Measurements from ENCODE around the gene PLPP3.

The PLPP3 gene

DNA sequence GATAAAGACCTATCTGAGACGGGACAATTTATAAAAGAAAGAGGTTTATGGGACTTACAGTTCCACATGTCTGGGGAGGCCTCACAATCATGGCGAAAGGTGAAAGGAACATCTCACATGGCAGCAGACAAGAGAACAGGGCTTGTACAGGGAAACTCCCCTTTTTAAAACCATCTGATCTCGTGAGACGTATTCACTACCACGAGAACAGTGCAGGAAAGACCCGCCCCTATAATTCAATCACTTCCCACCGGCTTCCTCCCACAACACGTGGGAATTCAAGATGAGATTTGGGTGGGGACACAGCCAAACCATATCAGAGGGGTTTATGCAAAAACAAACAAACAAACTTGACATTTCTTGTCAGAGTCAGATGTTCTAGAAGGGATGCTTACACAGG lies 89.7 kb downstream of the PLPP3 start:
- H2BK5ac ChIP-seq (ENCODE audit: low read length), result no peak overlapping the region
- no peak overlapping the region for H2AK5ac ChIP-seq (ENCODE audit: low read length)
- peaks cover 5% of the 10 kb centered on the region for H3K4me1 ChIP-seq (ENCODE audit: control insufficient read depth, low read depth, low read length)
- H3K9ac ChIP-seq (ENCODE audit: low read length), result no peak overlapping the region
- no peak overlapping the region for H3K18ac ChIP-seq (ENCODE audit: low read length)
- H3K4ac ChIP-seq (ENCODE audit: low read depth, low read length), result no peak overlapping the region
- no peak overlapping the region for H3K23ac ChIP-seq (ENCODE audit: low read length)
- H3K79me2 ChIP-seq (ENCODE audit: control insufficient read depth, insufficient read depth, low read length), result no peaks in the 10 kb centered on the region
- H3K4me2 ChIP-seq (ENCODE audit: low read length), result no peak overlapping the region
- no peaks in the 10 kb centered on the region for H3K79me1 ChIP-seq (ENCODE audit: low read length)
- H3K36me3 ChIP-seq (ENCODE audit: control insufficient read depth, insufficient read depth, low read length), result no peaks in the 10 kb centered on the region
- no peak overlapping the region for H3K4me3 ChIP-seq (ENCODE audit: low read length)
- H4K8ac ChIP-seq (ENCODE audit: low read depth, low read length), result no peak overlapping the region
- no peak overlapping the region for H3K27ac ChIP-seq (ENCODE audit: low read depth, low read length)
- no peak for DNase-seq
- H3K27me3 ChIP-seq (ENCODE audit: insufficient read depth, low read length, poor library complexity), result no peaks in the 10 kb centered on the region
- no peak overlapping the region for H2BK120ac ChIP-seq (ENCODE audit: low read depth, low read length)
- no peak overlapping the region for H2BK15ac ChIP-seq (replicated peaks; ENCODE audit: low read depth)
- H4K5ac ChIP-seq (ENCODE audit: low read length), result no peak overlapping the region
- H3K56ac ChIP-seq (ENCODE audit: low read length), result no peak overlapping the region
- WGBS (ENCODE audit: extremely low coverage, insufficient coverage, low lambda C conversion rate), result no CpG with 5 or more reads among the region's 8 CpGs

DNA sequence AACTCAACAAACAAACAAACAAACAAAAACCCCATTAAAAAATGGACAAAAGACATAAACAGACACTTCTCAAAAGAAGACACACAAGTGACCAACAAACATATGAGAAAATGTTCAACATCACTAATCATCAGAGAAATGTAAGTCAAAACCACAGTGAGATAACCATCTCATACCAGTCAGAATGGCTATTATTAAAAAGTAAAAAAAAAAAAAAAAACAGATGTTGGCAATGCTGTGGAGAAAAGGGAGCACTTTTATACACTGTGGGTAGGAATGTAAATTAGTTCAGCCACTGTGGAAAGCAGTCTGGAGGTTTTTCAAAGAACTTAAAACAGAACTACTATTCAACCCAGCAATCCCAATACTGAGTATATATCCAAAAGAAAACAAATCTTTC lies 94.7 kb downstream of the PLPP3 start:
- no peak overlapping the region for H4K5ac ChIP-seq (ENCODE audit: low read length)

DNA sequence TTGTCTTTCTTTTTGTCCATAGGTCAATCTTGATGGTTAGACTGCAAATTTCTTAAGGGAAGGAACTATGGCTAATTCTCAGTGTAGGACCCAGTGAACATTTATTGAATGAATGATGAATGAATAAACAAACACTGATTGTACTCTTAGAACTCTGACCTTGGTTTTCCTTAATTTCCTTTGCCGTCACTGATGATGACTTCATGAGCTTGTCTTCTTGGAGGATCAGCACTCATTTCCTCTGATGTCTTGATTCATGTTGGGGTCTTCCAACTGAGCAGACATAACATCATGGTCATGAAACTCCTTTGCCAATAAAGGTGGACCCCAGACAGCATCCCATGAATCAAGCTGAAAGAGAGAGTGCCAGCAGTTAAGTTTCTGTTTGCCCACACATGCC lies 96.3 kb downstream of the PLPP3 start:
- no peaks in the 10 kb centered on the region for H3K27me3 ChIP-seq (ENCODE audit: insufficient read depth, low read length, poor library complexity)
- no peak overlapping the region for H4K5ac ChIP-seq (ENCODE audit: low read length)
- no peak overlapping the region for H3K9ac ChIP-seq (ENCODE audit: low read length)
- WGBS (ENCODE audit: extremely low coverage, insufficient coverage, low lambda C conversion rate), result no CpG with 5 or more reads among the region's 1 CpG
- H3K4me2 ChIP-seq (ENCODE audit: low read length), result no peak overlapping the region
- no peak overlapping the region for H4K8ac ChIP-seq (ENCODE audit: low read depth, low read length)
- H3K23ac ChIP-seq (ENCODE audit: low read length), result no peak overlapping the region
- H2BK15ac ChIP-seq (replicated peaks; ENCODE audit: low read depth), result no peak overlapping the region
- H2BK120ac ChIP-seq (ENCODE audit: low read depth, low read length), result no peak overlapping the region
- H3K27ac ChIP-seq (ENCODE audit: low read depth, low read length), result no peak overlapping the region
- no peaks in the 10 kb centered on the region for H3K4me1 ChIP-seq (ENCODE audit: control insufficient read depth, low read depth, low read length)
- H3K4ac ChIP-seq (ENCODE audit: low read depth, low read length), result no peak overlapping the region
- H2AK5ac ChIP-seq (ENCODE audit: low read length), result no peak overlapping the region
- H3K18ac ChIP-seq (ENCODE audit: low read length), result no peak overlapping the region
- DNase-seq, result no peak
- H2BK5ac ChIP-seq (ENCODE audit: low read length), result no peak overlapping the region
- H3K56ac ChIP-seq (ENCODE audit: low read length), result no peak overlapping the region
- no peaks in the 10 kb centered on the region for H3K79me1 ChIP-seq (ENCODE audit: low read length)
- H3K4me3 ChIP-seq (ENCODE audit: low read length), result no peak overlapping the region
- H3K36me3 ChIP-seq (ENCODE audit: control insufficient read depth, insufficient read depth, low read length), result no peaks in the 10 kb centered on the region
- H3K79me2 ChIP-seq (ENCODE audit: control insufficient read depth, insufficient read depth, low read length), result no peaks in the 10 kb centered on the region

More for the DNA sequence above, 94.7 kb downstream of the PLPP3 start:
- Histone ChIP-seq H3K4me1 (ENCODE audit: control insufficient read depth, low read depth, low read length) (no peaks in the 10 kb centered on the region), H3K79me2 (ENCODE audit: control insufficient read depth, insufficient read depth, low read length) (no peaks in the 10 kb centered on the region), H3K4me3 (ENCODE audit: low read length) (no peak overlapping the region), H2BK120ac (ENCODE audit: low read depth, low read length) (no peak overlapping the region), H3K23ac (ENCODE audit: low read length) (no peak overlapping the region), H3K79me1 (ENCODE audit: low read length) (no peaks in the 10 kb centered on the region), H3K9ac (ENCODE audit: low read length) (no peak overlapping the region), H3K56ac (ENCODE audit: low read length) (no peak overlapping the region), H3K36me3 (ENCODE audit: control insufficient read depth, insufficient read depth, low read length) (no peaks in the 10 kb centered on the region), H3K4me2 (ENCODE audit: low read length) (no peak overlapping the region), H3K27ac (ENCODE audit: low read depth, low read length) (no peak overlapping the region), H3K4ac (ENCODE audit: low read depth, low read length) (no peak overlapping the region), H2AK5ac (ENCODE audit: low read length) (no peak overlapping the region), H2BK15ac (replicated peaks; ENCODE audit: low read depth) (no peak overlapping the region), H2BK5ac (ENCODE audit: low read length) (no peak overlapping the region), H3K27me3 (ENCODE audit: insufficient read depth, low read length, poor library complexity) (no peaks in the 10 kb centered on the region), H4K8ac (ENCODE audit: low read depth, low read length) (no peak overlapping the region), H3K18ac (ENCODE audit: low read length) (no peak overlapping the region)
- no peak for DNase-seq

DNA sequence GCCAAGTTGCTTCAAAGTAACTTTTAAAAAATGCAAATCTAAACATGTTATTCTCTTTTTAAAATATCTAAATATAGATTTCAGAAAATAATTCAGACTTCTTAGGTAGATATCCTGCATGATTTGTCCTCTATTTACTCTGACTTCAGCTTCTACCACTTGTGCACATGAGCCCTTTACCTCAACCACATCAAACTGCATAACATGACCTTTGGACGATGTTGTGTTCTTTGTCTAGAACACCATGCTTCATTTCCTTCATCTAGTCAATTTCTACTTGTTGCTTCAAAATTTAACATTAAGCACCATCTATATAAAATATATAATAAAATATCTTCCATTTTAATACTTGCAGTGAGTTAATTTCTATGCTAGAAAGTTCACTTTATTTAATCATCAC lies 96.9 kb downstream of the PLPP3 start:
- Histone ChIP-seq H3K4me3 (ENCODE audit: low read length) (no peak overlapping the region), H3K36me3 (ENCODE audit: control insufficient read depth, insufficient read depth, low read length) (no peaks in the 10 kb centered on the region), H3K23ac (ENCODE audit: low read length) (no peak overlapping the region), H2BK15ac (replicated peaks; ENCODE audit: low read depth) (no peak overlapping the region), H3K79me2 (ENCODE audit: control insufficient read depth, insufficient read depth, low read length) (no peaks in the 10 kb centered on the region), H3K9ac (ENCODE audit: low read length) (no peak overlapping the region), H2BK120ac (ENCODE audit: low read depth, low read length) (no peak overlapping the region), H3K4me2 (ENCODE audit: low read length) (no peak overlapping the region), H3K79me1 (ENCODE audit: low read length) (no peaks in the 10 kb centered on the region), H3K27ac (ENCODE audit: low read depth, low read length) (no peak overlapping the region), H3K4ac (ENCODE audit: low read depth, low read length) (no peak overlapping the region), H3K4me1 (ENCODE audit: control insufficient read depth, low read depth, low read length) (no peaks in the 10 kb centered on the region), H3K27me3 (ENCODE audit: insufficient read depth, low read length, poor library complexity) (no peaks in the 10 kb centered on the region), H2BK5ac (ENCODE audit: low read length) (no peak overlapping the region), H2AK5ac (ENCODE audit: low read length) (no peak overlapping the region), H4K5ac (ENCODE audit: low read length) (no peak overlapping the region), H3K56ac (ENCODE audit: low read length) (no peak overlapping the region), H4K8ac (ENCODE audit: low read depth, low read length) (no peak overlapping the region), H3K18ac (ENCODE audit: low read length) (no peak overlapping the region)
- no CpG with 5 or more reads among the region's 1 CpG for WGBS (ENCODE audit: extremely low coverage, insufficient coverage, low lambda C conversion rate)
- DNase-seq, result no peak

DNA sequence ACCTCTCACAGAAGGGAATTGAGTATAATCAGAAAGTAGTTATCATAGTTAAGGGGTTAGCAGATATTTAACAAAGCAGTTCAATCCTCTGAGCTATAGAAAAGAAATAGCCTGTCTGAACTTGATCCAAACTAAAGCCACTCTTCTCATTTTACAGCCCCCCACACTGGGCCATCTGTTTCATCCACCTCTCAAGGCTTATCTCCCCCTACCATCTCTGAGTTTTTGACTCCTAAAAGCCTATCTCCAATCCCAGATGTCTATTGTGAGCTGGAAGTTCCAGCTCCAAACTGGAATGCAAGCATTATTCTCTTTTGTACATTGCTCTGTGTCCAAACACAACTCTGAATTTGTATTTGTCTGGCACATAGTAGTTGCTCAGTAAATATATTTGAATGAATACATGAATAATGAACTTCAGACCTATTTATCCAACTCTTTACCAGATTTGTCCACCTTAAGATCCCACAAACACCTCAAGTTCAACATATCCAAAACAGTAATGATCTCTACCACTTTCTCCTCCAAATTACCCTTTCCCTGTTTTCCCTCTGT lies 98.1 kb downstream of the PLPP3 start:
- H2BK5ac ChIP-seq (ENCODE audit: low read length), result no peak overlapping the region
- no peak overlapping the region for H2BK15ac ChIP-seq (replicated peaks; ENCODE audit: low read depth)
- no peak overlapping the region for H3K4me2 ChIP-seq (ENCODE audit: low read length)
- no peak overlapping the region for H2BK120ac ChIP-seq (ENCODE audit: low read depth, low read length)
- no peak for DNase-seq
- H3K4me3 ChIP-seq (ENCODE audit: low read length), result no peak overlapping the region
- no peak overlapping the region for H4K8ac ChIP-seq (ENCODE audit: low read depth, low read length)
- H3K27me3 ChIP-seq (ENCODE audit: insufficient read depth, low read length, poor library complexity), result no peaks in the 10 kb centered on the region
- no peaks in the 10 kb centered on the region for H3K4me1 ChIP-seq (ENCODE audit: control insufficient read depth, low read depth, low read length)
- H3K79me2 ChIP-seq (ENCODE audit: control insufficient read depth, insufficient read depth, low read length), result no peaks in the 10 kb centered on the region
- H3K9ac ChIP-seq (ENCODE audit: low read length), result no peak overlapping the region
- H3K27ac ChIP-seq (ENCODE audit: low read depth, low read length), result no peak overlapping the region
- no peak overlapping the region for H3K56ac ChIP-seq (ENCODE audit: low read length)
- H2AK5ac ChIP-seq (ENCODE audit: low read length), result no peak overlapping the region
- H4K5ac ChIP-seq (ENCODE audit: low read length), result no peak overlapping the region
- H3K18ac ChIP-seq (ENCODE audit: low read length), result no peak overlapping the region
- no peak overlapping the region for H3K23ac ChIP-seq (ENCODE audit: low read length)
- H3K36me3 ChIP-seq (ENCODE audit: control insufficient read depth, insufficient read depth, low read length), result no peaks in the 10 kb centered on the region
- H3K79me1 ChIP-seq (ENCODE audit: low read length), result no peaks in the 10 kb centered on the region
- no peak overlapping the region for H3K4ac ChIP-seq (ENCODE audit: low read depth, low read length)

DNA sequence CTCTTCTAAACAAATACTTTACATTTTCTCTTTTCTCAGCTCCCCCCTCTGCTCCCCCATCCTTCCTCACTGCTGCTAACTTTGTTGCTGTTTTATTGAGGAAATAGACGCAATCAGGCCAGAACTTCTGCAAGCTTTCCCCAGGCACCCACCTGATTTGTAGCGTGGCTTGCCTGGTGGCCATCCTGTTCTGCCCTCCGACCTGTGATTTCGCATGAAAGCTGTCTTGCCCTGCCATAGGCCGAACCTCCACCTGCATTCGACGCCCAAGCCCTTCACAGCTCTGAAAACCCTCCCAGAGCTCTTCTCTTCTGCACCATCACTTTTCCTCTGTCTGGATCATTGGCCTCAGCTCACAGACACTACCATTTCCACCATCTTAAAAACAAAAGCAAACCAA lies 100.6 kb downstream of the PLPP3 start:
- Histone ChIP-seq H2BK15ac (replicated peaks; ENCODE audit: low read depth) (no peak overlapping the region), H3K4ac (ENCODE audit: low read depth, low read length) (no peak overlapping the region), H3K4me1 (ENCODE audit: control insufficient read depth, low read depth, low read length) (no peaks in the 10 kb centered on the region), H3K9ac (ENCODE audit: low read length) (no peak overlapping the region), H3K79me2 (ENCODE audit: control insufficient read depth, insufficient read depth, low read length) (no peaks in the 10 kb centered on the region), H4K8ac (ENCODE audit: low read depth, low read length) (no peak overlapping the region), H4K5ac (ENCODE audit: low read length) (no peak overlapping the region), H2BK120ac (ENCODE audit: low read depth, low read length) (no peak overlapping the region), H2AK5ac (ENCODE audit: low read length) (no peak overlapping the region), H3K27ac (ENCODE audit: low read depth, low read length) (no peak overlapping the region), H3K36me3 (ENCODE audit: control insufficient read depth, insufficient read depth, low read length) (no peaks in the 10 kb centered on the region), H3K4me2 (ENCODE audit: low read length) (no peak overlapping the region), H3K18ac (ENCODE audit: low read length) (no peak overlapping the region), H3K23ac (ENCODE audit: low read length) (no peak overlapping the region), H3K56ac (ENCODE audit: low read length) (no peak overlapping the region), H2BK5ac (ENCODE audit: low read length) (no peak overlapping the region), H3K4me3 (ENCODE audit: low read length) (no peak overlapping the region), H3K79me1 (ENCODE audit: low read length) (no peaks in the 10 kb centered on the region), H3K27me3 (ENCODE audit: insufficient read depth, low read length, poor library complexity) (no peaks in the 10 kb centered on the region)
- WGBS (ENCODE audit: extremely low coverage, insufficient coverage, low lambda C conversion rate), result no CpG with 5 or more reads among the region's 7 CpGs
- DNase-seq, result no peak

Measured in mesendoderm (in vitro differentiated cells).